Measurements from ENCODE around the gene SH3RF1. TPM values are rescaled to one million over a fixed set of nuclear protein-coding genes. Genes with fewer than 3 reads are reported as not detected.

SH3RF1 gene
- total and polyA plus RNA-seq, 2 of the 8 experiments (the other 6 are each of a cell fraction or from before 2014, with no cell fraction given): 6.9 to 15.1 TPM

GRCh38 chr4:169260217-169260866 is 10.4 kb downstream of the SH3RF1 start (continued):
- no peak for TF ChIP-seq SUZ12 (IDR thresholded peaks at IDR 0.05; ENCODE audit: low read length)
- TF ChIP-seq PHF8 (conservative IDR thresholded peaks at IDR 0.05; ENCODE audit: low read depth, low read length): no peak
